ENCODE data around the gene POC1A.

DNA sequence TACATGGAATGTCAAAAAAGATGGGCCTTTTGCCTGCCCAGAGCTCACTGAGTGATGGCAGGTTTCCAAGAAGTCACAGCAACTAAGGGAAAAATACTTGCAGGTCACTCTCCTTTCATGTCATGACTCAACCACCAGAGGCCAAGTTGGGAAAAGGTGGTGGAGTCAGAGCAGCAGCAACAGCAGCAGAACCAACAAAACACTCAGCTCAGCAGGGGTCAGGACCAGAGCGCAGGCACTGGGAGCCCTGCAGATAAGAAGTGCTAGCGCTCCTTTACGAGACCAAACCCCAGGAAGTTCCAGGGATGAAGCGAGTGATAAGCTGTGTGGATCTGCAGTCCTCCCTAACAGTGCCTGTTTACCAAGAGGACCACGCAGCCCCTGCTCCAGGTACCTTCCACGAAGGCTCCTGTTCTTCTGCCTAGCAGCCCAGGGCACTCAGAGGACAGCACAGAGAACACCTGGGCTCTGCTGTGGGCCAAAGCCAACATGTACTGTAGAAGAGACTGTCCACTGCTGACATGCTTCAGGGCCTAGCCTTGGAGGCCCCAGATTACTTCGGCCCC is 26.0 kb downstream of the POC1A start:
- TF ChIP-seq, protein P1, sequence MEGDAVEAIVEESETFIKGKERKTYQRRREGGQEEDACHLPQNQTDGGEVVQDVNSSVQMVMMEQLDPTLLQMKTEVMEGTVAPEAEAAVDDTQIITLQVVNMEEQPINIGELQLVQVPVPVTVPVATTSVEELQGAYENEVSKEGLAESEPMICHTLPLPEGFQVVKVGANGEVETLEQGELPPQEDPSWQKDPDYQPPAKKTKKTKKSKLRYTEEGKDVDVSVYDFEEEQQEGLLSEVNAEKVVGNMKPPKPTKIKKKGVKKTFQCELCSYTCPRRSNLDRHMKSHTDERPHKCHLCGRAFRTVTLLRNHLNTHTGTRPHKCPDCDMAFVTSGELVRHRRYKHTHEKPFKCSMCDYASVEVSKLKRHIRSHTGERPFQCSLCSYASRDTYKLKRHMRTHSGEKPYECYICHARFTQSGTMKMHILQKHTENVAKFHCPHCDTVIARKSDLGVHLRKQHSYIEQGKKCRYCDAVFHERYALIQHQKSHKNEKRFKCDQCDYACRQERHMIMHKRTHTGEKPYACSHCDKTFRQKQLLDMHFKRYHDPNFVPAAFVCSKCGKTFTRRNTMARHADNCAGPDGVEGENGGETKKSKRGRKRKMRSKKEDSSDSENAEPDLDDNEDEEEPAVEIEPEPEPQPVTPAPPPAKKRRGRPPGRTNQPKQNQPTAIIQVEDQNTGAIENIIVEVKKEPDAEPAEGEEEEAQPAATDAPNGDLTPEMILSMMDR (conservative IDR thresholded peaks at IDR 0.05; ENCODE audit: low read depth, low read length): no peak
- no peak for TF ChIP-seq EZH2 (IDR thresholded peaks at IDR 0.05; ENCODE audit: borderline replicate concordance, low read depth, low read length, poor library complexity, severe bottlenecking)

Data from A673 (cell line).